Gastrocnemius medialis (tissue), 4 donors: ENCODE measurements around the gene ALOX5.

Source experiments
- POLR2A ChIP-seq, 2 donors: fragments of 450-650 bp; IDR thresholded peaks; one replicate each; pipeline ENCODE4 v1.6.1; 2017; ENCODE audit warnings: antibody characterized with exemption in 2 of 2, mild to moderate bottlenecking in 2 of 2, moderate library complexity in 2 of 2
- TF ChIP-seq, protein P1 (sequence below), 5 experiments: fragments of 450-650 bp in 3 of 5; fragments of 200-600 bp in 2 of 5; sonication (generic) in 2 of 5; IDR thresholded peaks in 4 of 5; conservative IDR thresholded peaks in 1 of 5; 1 replicate in 4 of 5; 2 replicates in 1 of 5; pipeline ENCODE4 v1.5.1; 2016 to 2019; ENCODE audit warnings: antibody characterized with exemption in 5 of 5, mild to moderate bottlenecking in 3 of 5, moderate library complexity in 3 of 5

DNA sequence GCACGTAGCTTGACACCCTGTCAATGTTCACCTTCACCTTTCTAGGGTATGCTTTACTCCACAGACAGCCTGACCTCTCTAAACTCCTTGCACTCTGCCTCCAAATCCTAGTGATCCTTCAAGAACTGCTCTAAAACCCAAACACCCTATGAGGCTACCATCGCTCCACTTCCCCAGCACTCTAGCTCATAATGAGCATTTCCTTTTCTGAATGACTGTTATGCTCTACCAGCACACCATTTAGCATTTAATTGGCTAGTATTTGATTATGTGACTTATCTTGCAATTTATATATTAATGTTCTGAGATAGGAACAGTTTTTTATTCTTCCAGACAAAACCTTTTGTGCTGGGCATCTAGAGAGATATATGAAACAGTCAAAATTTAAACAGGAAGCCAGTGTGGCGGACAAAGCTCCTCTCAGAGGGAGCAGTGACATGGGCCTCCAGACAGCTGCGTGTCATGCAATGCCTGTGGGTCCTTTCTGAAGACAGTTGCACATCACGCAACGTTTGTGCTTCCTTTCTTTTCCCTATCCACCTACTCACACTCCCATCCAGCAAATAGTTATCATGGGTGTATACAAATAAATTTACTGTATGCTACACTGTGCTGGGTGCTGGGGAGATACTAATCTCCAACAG lies 86.3 kb downstream of the ALOX5 start:
- TF ChIP-seq, protein P1, sequence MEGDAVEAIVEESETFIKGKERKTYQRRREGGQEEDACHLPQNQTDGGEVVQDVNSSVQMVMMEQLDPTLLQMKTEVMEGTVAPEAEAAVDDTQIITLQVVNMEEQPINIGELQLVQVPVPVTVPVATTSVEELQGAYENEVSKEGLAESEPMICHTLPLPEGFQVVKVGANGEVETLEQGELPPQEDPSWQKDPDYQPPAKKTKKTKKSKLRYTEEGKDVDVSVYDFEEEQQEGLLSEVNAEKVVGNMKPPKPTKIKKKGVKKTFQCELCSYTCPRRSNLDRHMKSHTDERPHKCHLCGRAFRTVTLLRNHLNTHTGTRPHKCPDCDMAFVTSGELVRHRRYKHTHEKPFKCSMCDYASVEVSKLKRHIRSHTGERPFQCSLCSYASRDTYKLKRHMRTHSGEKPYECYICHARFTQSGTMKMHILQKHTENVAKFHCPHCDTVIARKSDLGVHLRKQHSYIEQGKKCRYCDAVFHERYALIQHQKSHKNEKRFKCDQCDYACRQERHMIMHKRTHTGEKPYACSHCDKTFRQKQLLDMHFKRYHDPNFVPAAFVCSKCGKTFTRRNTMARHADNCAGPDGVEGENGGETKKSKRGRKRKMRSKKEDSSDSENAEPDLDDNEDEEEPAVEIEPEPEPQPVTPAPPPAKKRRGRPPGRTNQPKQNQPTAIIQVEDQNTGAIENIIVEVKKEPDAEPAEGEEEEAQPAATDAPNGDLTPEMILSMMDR (IDR thresholded peaks at IDR 0.05 in 4 of 5, conservative IDR thresholded peaks at IDR 0.05 in 1 of 5): no peak
- TF ChIP-seq POLR2A (IDR thresholded peaks at IDR 0.05): no peak
